ENCODE data around the gene DCTN2. TPM values are rescaled to one million over a fixed set of nuclear protein-coding genes. Genes with fewer than 3 reads are reported as not detected.

The DCTN2 gene
- total RNA-seq, result 100 to 1,000 TPM; 118 to 194 (median 141) TPM
- 100 to 1,000 TPM; 141 to 204 (median 172) TPM for polyA plus RNA-seq

GRCh38 chr12:57546438-57547287 lies at the start of gene DCTN2:
Gene DCTN2 (minus strand): TSS chr12:57547192. CDS start chr12:57547063, 129 bp downstream.
- H3K36me3 ChIP-seq, result peaks cover 0 to 8% (median 3%) of the 10 kb centered on the region in 4 donors
- no peaks in the 10 kb centered on the region for H3K9me3 ChIP-seq
- TF ChIP-seq, protein P1, sequence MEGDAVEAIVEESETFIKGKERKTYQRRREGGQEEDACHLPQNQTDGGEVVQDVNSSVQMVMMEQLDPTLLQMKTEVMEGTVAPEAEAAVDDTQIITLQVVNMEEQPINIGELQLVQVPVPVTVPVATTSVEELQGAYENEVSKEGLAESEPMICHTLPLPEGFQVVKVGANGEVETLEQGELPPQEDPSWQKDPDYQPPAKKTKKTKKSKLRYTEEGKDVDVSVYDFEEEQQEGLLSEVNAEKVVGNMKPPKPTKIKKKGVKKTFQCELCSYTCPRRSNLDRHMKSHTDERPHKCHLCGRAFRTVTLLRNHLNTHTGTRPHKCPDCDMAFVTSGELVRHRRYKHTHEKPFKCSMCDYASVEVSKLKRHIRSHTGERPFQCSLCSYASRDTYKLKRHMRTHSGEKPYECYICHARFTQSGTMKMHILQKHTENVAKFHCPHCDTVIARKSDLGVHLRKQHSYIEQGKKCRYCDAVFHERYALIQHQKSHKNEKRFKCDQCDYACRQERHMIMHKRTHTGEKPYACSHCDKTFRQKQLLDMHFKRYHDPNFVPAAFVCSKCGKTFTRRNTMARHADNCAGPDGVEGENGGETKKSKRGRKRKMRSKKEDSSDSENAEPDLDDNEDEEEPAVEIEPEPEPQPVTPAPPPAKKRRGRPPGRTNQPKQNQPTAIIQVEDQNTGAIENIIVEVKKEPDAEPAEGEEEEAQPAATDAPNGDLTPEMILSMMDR (IDR thresholded peaks at IDR 0.05), result no peak
- TF ChIP-seq EP300 (IDR thresholded peaks at IDR 0.05), result no peak
- peak; percentile 43 to 72 (median 62) for TF ChIP-seq POLR2AphosphoS5 (IDR thresholded peaks at IDR 0.05)
- H3K27me3 ChIP-seq, result peaks cover 5 to 23% (median 22%) of the 10 kb centered on the region in 3 donors
- peak; percentile 99 for DNase-seq
- H3K4me3 ChIP-seq, result peak within 1 kb of the TSS; percentile 88 to 99 (median 98)
- intact Hi-C loops (cut with DNase I), result loop anchor here (2.0 to 5.0 kb wide), 4 partner anchors 26 to 146 kb away; partner anchors contain the start of gene DDIT3
- WGBS, 2 donors, result 1% methylated on average over 56 of the region's 56 CpGs
- H3K4me1 ChIP-seq, result peaks cover 0 to 41% (median 32%) of the 10 kb centered on the region in 4 donors
- peak within 1 kb of the TSS; percentile 92 to 97 (median 96) for H3K27ac ChIP-seq

DNA sequence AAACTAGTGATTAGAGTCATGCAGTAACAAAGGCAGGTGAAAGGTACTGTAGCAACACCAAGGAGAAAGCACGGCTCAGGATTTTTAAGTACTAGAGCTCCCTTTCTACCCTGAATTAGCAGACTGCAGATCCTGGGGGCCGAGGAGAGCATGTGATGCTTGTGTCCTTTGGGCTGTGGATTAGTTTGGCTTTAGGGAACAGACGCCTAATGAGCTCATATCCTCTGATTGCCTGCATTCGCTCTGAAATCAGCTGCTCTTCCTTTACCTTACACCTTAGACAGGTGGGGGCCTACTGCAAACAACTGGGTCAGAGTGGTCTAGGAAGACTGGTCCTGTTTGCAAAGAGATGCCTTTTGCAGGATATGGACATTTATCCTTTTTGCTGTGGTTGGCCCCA lies 46.2 kb upstream of the DCTN2 start:
- intact Hi-C loops (cut with DNase I), result no loop called here
- H3K4me3 ChIP-seq, result no peak overlapping the region
- DNase-seq, result no peak
- H3K27me3 ChIP-seq, result no peaks in the 10 kb centered on the region
- H3K36me3 ChIP-seq, result peaks cover 0 to 40% (median 6%) of the 10 kb centered on the region in 4 donors
- no peak overlapping the region for H3K27ac ChIP-seq
- H3K9me3 ChIP-seq, result no peaks in the 10 kb centered on the region
- 90% methylated on average over 4 of the region's 4 CpGs for WGBS, 2 donors
- TF ChIP-seq, protein P1 (IDR thresholded peaks at IDR 0.05), result no peak
- TF ChIP-seq POLR2A (IDR thresholded peaks at IDR 0.05) (no peak), EP300 (IDR thresholded peaks at IDR 0.05) (no peak), POLR2AphosphoS5 (IDR thresholded peaks at IDR 0.05) (no peak)
- peaks cover 0 to 18% (median 16%) of the 10 kb centered on the region in 4 donors for H3K4me1 ChIP-seq

DNA sequence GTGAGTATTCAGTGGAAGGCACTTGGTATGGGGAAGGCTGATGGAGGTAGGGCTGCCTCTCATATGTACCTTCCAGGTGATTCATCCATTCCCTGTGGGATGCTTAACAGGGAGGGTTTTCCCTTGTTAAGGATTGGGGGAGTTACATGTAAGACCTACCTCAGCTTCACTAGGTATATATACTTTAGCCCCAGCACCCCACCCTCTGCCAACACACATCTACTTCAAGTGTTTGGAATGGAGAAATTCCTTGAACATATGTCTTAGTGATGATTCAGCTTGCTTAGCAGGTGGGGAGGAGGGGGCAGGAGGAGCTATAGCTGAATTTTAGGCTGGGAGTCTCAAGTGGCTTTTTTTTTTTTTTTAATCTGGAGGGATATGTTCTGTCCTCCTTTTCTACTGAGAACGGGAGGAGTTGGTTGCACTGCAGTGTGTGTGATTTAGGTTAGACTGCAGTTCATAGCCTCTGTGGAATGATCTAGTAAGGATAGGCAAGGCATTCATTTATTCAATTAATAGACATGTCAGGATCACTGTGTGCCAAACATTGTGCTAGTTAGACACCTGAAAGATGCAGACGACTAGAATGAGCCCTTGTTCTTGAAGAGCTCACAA lies 45.7 kb upstream of the DCTN2 start:
- no peak for DNase-seq
- Histone ChIP-seq H3K27me3 (peaks cover 0 to 3% (median 0%) of the 10 kb centered on the region in 3 donors), H3K4me1 (peaks cover 0 to 18% (median 16%) of the 10 kb centered on the region in 4 donors), H3K4me3 (no peak overlapping the region), H3K36me3 (peaks cover 0 to 36% (median 4%) of the 10 kb centered on the region in 4 donors), H3K9me3 (no peaks in the 10 kb centered on the region), H3K27ac (no peak overlapping the region)
- 74 to 85% methylated on average over 2 of the region's 2 CpGs for WGBS, 2 donors
- TF ChIP-seq EP300 (IDR thresholded peaks at IDR 0.05), result no peak
- no peak for TF ChIP-seq POLR2A (IDR thresholded peaks at IDR 0.05)
- TF ChIP-seq, protein P1 (IDR thresholded peaks at IDR 0.05), result no peak
- TF ChIP-seq POLR2AphosphoS5 (IDR thresholded peaks at IDR 0.05), result no peak
- intact Hi-C loops (cut with DNase I), result no loop called here

GRCh38 chr12:57591782-57592325 lies 44.9 kb upstream of the DCTN2 start:
- WGBS, 2 donors, result 34 to 48% methylated on average over 10 of the region's 10 CpGs
- Histone ChIP-seq H3K36me3 (peaks cover 0 to 27% (median 3%) of the 10 kb centered on the region in 4 donors), H3K27ac (peak overlapping the region; percentile 77 to 86 (median 82)), H3K27me3 (peaks cover 0 to 3% (median 0%) of the 10 kb centered on the region in 3 donors), H3K4me3 (peak overlapping the region; percentile 72 to 97 (median 84)), H3K9me3 (no peaks in the 10 kb centered on the region), H3K4me1 (peaks cover 0 to 18% (median 16%) of the 10 kb centered on the region in 4 donors)
- TF ChIP-seq POLR2A (IDR thresholded peaks at IDR 0.05) (no peak), EP300 (IDR thresholded peaks at IDR 0.05) (no peak), POLR2AphosphoS5 (IDR thresholded peaks at IDR 0.05) (no peak)
- TF ChIP-seq, protein P1 (IDR thresholded peaks at IDR 0.05), result no peak
- DNase-seq, result no peak
- intact Hi-C loops (cut with DNase I), result no loop called here
